HEK293 (cell line): ENCODE data around the gene DNAJB2.

Experiments used
- CTCF ChIA-PET: fragments of 350-600 bp; formaldehyde crosslinking; extraction: SDS; loops from one replicate; lab custom pipeline; 2021; ENCODE audit warnings: antibody characterized with exemption; lab: Yijun Ruan, JAX
- POLR2A ChIA-PET: fragments of 300-600 bp; formaldehyde crosslinking; extraction: SDS; loops from one replicate; lab custom pipeline; 2020; ENCODE audit warnings: antibody characterized with exemption, inconsistent platforms; lab: Yijun Ruan, JAX
- H3K27ac ChIP-seq: fragments of 200-500 bp; sonication (Bioruptor generic); 2 replicates; pipeline ENCODE4 v1.5.1; 2014; ENCODE audit warnings: low read depth, low read length, control low read depth, inconsistent platforms; ENCODE audit errors: extremely low read depth
- H3K36me3 ChIP-seq, 2 experiments: fragments of 200-500 bp in 1 of 2; sonication (Bioruptor generic) in 1 of 2; 1 replicate in 1 of 2; 2 replicates in 1 of 2; pipeline ENCODE4 v1.5.1; 2014 to 2017; ENCODE audit warnings: inconsistent platforms in 2 of 2, low read length in 2 of 2; ENCODE audit not compliant: control insufficient read depth in 2 of 2, insufficient read depth in 1 of 2
- H3K4me1 ChIP-seq: fragments of 200-500 bp; sonication (Bioruptor generic); 2 replicates; pipeline ENCODE4 v1.5.1; 2014; ENCODE audit warnings: mild to moderate bottlenecking, low read length, inconsistent platforms; ENCODE audit not compliant: control insufficient read depth, insufficient read depth
- H3K4me3 ChIP-seq: 2 replicates; pipeline ENCODE4 v1.5.1; 2011; ENCODE audit warnings: low read depth, mild to moderate bottlenecking, control low read depth, low read length, moderate library complexity
- H3K9me3 ChIP-seq: fragments of 200-500 bp; sonication (Bioruptor generic); 2 replicates; pipeline ENCODE4 v1.5.1; 2014; ENCODE audit warnings: low read depth, low read length, inconsistent platforms; ENCODE audit not compliant: control insufficient read depth, insufficient read depth
- IKZF3 ChIP-seq: fragments of 450-650 bp; IDR thresholded peaks from 2 replicates; pipeline ENCODE4 v1.5.0; 2018; ENCODE audit warnings: missing biosample characterization, mild to moderate bottlenecking, missing genetic modification characterization, moderate library complexity
- KLF17 ChIP-seq: fragments of 450-650 bp; formaldehyde crosslinking; IDR thresholded peaks from 2 replicates; pipeline ENCODE4 v1.5.1; 2016; ENCODE audit warnings: missing biosample characterization, missing genetic modification characterization
- OSR2 ChIP-seq: fragments of 450-650 bp; formaldehyde crosslinking; IDR thresholded peaks from 2 replicates; pipeline ENCODE4 v1.5.1; 2016; ENCODE audit warnings: missing biosample characterization, missing genetic modification characterization
- OVOL3 ChIP-seq: fragments of 450-650 bp; formaldehyde crosslinking; IDR thresholded peaks from 2 replicates; pipeline ENCODE4 v1.5.1; 2016; ENCODE audit warnings: missing biosample characterization, missing genetic modification characterization
- YY1 ChIP-seq: fragments of 450-650 bp; formaldehyde crosslinking; IDR thresholded peaks from 2 replicates; pipeline ENCODE4 v1.5.1; 2018; ENCODE audit warnings: missing biosample characterization, missing genetic modification characterization
- ZBTB7A ChIP-seq: fragments of 450-650 bp; formaldehyde crosslinking; IDR thresholded peaks from 2 replicates; pipeline ENCODE4 v1.5.1; 2016; ENCODE audit warnings: low read depth, missing biosample characterization, missing genetic modification characterization
- ZNF184 ChIP-seq: fragments of 450-650 bp; IDR thresholded peaks from 2 replicates; pipeline ENCODE4 v1.5.1; 2018; ENCODE audit warnings: missing biosample characterization, mild to moderate bottlenecking, missing genetic modification characterization
- ZNF239 ChIP-seq: fragments of 450-650 bp; formaldehyde crosslinking; IDR thresholded peaks from 2 replicates; pipeline ENCODE4 v1.5.1; 2016; ENCODE audit warnings: missing biosample characterization, missing genetic modification characterization
- ZNF24 ChIP-seq: fragments of 450-650 bp; formaldehyde crosslinking; IDR thresholded peaks from 2 replicates; pipeline ENCODE4 v1.5.1; 2016; ENCODE audit warnings: missing biosample characterization, missing genetic modification characterization
- ZNF302 ChIP-seq: fragments of 450-650 bp; formaldehyde crosslinking; IDR thresholded peaks from 2 replicates; pipeline ENCODE4 v1.5.1; 2016; ENCODE audit warnings: missing biosample characterization, missing genetic modification characterization, low read depth
- ZNF341 ChIP-seq: fragments of 450-650 bp; formaldehyde crosslinking; IDR thresholded peaks from 2 replicates; pipeline ENCODE4; 2016; ENCODE audit warnings: low read depth, missing biosample characterization, missing genetic modification characterization
- ZNF362 ChIP-seq: fragments of 450-650 bp; formaldehyde crosslinking; IDR thresholded peaks from 2 replicates; pipeline ENCODE4 v1.5.1; 2016; ENCODE audit warnings: missing biosample characterization, missing genetic modification characterization
- ZNF548 ChIP-seq: fragments of 450-650 bp; formaldehyde crosslinking; IDR thresholded peaks from 2 replicates; pipeline ENCODE4 v1.5.1; 2016; ENCODE audit warnings: missing biosample characterization, missing genetic modification characterization
- ZNF558 ChIP-seq: fragments of 450-650 bp; formaldehyde crosslinking; IDR thresholded peaks from 2 replicates; pipeline ENCODE4 v1.5.1; 2016; ENCODE audit warnings: missing biosample characterization, missing genetic modification characterization
- ZNF701 ChIP-seq: fragments of 450-650 bp; formaldehyde crosslinking; IDR thresholded peaks from 2 replicates; pipeline ENCODE4 v1.5.1; 2016; ENCODE audit warnings: missing biosample characterization, missing genetic modification characterization
- ZNF830 ChIP-seq: fragments of 450-650 bp; IDR thresholded peaks from 2 replicates; pipeline ENCODE4 v1.5.0; 2018; ENCODE audit warnings: missing biosample characterization, missing genetic modification characterization, low read depth, mild to moderate bottlenecking, moderate library complexity
- TF ChIP-seq, protein P1 (sequence below): fragments of 450-650 bp; formaldehyde crosslinking; conservative IDR thresholded peaks from 2 replicates; pipeline ENCODE4 v1.5.1; 2016; ENCODE audit warnings: low read depth, missing biosample characterization, missing genetic modification characterization
- TF ChIP-seq, protein P2 (sequence below): IDR thresholded peaks from 2 replicates; pipeline ENCODE4 v1.6.1; 2011; ENCODE audit warnings: mild to moderate bottlenecking, low read depth, low read length, borderline replicate concordance
- TF ChIP-seq, protein P3 (sequence below): sonication (generic); formaldehyde crosslinking; IDR thresholded peaks from 2 replicates; pipeline ENCODE4 v1.8.1; 2022; ENCODE audit warnings: mild to moderate bottlenecking, moderate library complexity, missing genetic modification reagents

DNAJB2 gene

GRCh38 chr2:219266886-219267285 is 12.3 kb upstream of the DNAJB2 start (continued):
- TF ChIP-seq YY1 (tag by site-specific recombination) (no peak), ZNF548 (tag by site-specific recombination) (no peak), OVOL3 (tag by site-specific recombination) (no peak), ZNF830 (tag by site-specific recombination) (no peak)
- TF ChIP-seq, protein P1, sequence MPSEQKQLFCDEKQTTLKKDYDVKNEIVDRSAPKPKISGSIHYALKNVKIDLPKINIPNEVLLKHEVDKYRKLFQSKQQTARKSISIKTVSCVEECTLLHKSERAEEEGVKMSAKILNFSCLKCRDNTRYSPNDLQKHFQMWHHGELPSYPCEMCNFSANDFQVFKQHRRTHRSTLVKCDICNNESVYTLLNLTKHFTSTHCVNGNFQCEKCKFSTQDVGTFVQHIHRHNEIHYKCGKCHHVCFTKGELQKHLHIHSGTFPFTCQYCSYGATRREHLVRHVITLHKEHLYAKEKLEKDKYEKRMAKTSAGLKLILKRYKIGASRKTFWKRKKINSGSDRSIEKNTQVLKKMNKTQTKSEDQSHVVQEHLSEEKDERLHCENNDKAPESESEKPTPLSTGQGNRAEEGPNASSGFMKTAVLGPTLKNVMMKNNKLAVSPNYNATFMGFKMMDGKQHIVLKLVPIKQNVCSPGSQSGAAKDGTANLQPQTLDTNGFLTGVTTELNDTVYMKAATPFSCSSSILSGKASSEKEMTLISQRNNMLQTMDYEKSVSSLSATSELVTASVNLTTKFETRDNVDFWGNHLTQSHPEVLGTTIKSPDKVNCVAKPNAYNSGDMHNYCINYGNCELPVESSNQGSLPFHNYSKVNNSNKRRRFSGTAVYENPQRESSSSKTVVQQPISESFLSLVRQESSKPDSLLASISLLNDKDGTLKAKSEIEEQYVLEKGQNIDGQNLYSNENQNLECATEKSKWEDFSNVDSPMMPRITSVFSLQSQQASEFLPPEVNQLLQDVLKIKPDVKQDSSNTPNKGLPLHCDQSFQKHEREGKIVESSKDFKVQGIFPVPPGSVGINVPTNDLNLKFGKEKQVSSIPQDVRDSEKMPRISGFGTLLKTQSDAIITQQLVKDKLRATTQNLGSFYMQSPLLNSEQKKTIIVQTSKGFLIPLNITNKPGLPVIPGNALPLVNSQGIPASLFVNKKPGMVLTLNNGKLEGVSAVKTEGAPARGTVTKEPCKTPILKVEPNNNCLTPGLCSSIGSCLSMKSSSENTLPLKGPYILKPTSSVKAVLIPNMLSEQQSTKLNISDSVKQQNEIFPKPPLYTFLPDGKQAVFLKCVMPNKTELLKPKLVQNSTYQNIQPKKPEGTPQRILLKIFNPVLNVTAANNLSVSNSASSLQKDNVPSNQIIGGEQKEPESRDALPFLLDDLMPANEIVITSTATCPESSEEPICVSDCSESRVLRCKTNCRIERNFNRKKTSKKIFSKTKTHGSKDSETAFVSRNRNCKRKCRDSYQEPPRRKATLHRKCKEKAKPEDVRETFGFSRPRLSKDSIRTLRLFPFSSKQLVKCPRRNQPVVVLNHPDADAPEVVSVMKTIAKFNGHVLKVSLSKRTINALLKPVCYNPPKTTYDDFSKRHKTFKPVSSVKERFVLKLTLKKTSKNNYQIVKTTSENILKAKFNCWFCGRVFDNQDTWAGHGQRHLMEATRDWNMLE, result no peak

- Histone ChIP-seq H3K36me3 (no peaks in the 10 kb centered on the region), H3K9me3 (no peaks in the 10 kb centered on the region), H3K4me1 (no peaks in the 10 kb centered on the region), H3K4me3 (no peak overlapping the region), H3K27ac (no peak overlapping the region)
- ChIA-PET POLR2A (no interaction called here), CTCF (interaction anchor here (4.9 kb wide), 1 partner anchor 8 kb away, joined by 34 read pairs; no protein-coding TSS in a partner anchor)
- TF ChIP-seq ZNF701 (tag by site-specific recombination), result no peak
- TF ChIP-seq, protein P2, sequence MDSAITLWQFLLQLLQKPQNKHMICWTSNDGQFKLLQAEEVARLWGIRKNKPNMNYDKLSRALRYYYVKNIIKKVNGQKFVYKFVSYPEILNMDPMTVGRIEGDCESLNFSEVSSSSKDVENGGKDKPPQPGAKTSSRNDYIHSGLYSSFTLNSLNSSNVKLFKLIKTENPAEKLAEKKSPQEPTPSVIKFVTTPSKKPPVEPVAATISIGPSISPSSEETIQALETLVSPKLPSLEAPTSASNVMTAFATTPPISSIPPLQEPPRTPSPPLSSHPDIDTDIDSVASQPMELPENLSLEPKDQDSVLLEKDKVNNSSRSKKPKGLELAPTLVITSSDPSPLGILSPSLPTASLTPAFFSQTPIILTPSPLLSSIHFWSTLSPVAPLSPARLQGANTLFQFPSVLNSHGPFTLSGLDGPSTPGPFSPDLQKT, result no peak
- TF ChIP-seq ZNF302, result no peak
- no peak for TF ChIP-seq OSR2
- TF ChIP-seq KLF17, result no peak
- no peak for TF ChIP-seq IKZF3 (tag by site-specific recombination)
- TF ChIP-seq ZNF184 (tag by site-specific recombination), result no peak
- no peak for TF ChIP-seq ZNF341
- no peak for TF ChIP-seq ZBTB7A (tag by site-specific recombination)
- TF ChIP-seq ZNF362 (tag by site-specific recombination), result no peak
- TF ChIP-seq ZNF558 (tag by site-specific recombination), result no peak
- TF ChIP-seq ZNF24 (tag by site-specific recombination), result no peak
- TF ChIP-seq ZNF239 (tag by site-specific recombination), result no peak
- TF ChIP-seq, protein P3, sequence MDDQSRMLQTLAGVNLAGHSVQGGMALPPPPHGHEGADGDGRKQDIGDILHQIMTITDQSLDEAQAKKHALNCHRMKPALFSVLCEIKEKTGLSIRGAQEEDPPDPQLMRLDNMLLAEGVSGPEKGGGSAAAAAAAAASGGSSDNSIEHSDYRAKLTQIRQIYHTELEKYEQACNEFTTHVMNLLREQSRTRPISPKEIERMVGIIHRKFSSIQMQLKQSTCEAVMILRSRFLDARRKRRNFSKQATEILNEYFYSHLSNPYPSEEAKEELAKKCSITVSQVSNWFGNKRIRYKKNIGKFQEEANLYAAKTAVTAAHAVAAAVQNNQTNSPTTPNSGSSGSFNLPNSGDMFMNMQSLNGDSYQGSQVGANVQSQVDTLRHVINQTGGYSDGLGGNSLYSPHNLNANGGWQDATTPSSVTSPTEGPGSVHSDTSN (CRISPR knock-in tag), result no peak
Observed at GRCh38 chr2:219268294-219268693, 10.9 kb upstream of the DNAJB2 start.
